ENCODE data around the gene PDP2. TPM values are rescaled to one million over a fixed set of nuclear protein-coding genes. Genes with fewer than 3 reads are reported as not detected.
"Not testable (repeated sequence)": the region's sequence is repeated elsewhere in the genome, so short reads cannot be mapped to it uniquely, and the experiment has no call there.

Gene PDP2
- total and polyA plus RNA-seq, 10 of the 15 experiments (the other 5 are each of a cell fraction or from before 2014, with no cell fraction given), result 1.9 to 31.1 (median 6.2) TPM

DNA sequence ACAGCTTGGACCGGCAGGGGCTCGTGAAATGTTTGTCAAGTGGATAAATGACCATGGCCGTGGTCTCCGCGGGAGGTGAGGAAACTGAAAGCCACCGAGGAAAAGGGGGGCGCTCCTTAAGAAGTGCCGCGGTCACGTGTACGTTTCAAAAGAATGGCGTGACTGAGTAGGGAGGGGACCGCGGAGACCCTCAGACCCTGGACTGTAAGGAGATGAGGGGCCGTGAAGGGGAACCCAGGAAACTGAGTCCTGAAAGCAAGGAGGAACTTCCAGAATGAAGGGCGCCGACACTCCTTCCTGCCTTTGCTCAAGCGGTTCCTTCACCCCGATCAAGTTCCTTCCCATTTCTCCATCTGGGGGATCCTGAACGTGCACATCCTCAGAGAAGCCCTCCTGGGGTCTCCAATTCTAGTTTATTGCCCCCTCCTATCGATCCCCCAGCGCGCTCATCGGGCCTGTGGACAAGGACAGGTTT is 54.6 kb downstream of the PDP2 start:
- peak overlapping the region; percentile 87; the same call in 1 of the 2 replicates for H2AFZ ChIP-seq (ENCODE audit: control insufficient read depth, low read depth, low read length)
- peak; percentile 48 for ATAC-seq
- ChIA-PET CTCF (interaction anchor here (0.8 to 1.3 kb wide), 2 partner anchors 62 to 67 kb away, joined by 3 to 4 read pairs; no protein-coding TSS in a partner anchor), POLR2A (interaction anchor here (0.5 kb wide), 1 partner anchor 204 kb away, joined by 5 read pairs; no protein-coding TSS in a partner anchor), RAD21 (ENCODE audit: unreplicated experiment) (interaction anchor here (0.6 kb wide), 1 partner anchor 23 kb away, joined by 3 read pairs; no protein-coding TSS in a partner anchor)
- H4K20me1 ChIP-seq (ENCODE audit: control insufficient read depth, insufficient read depth); H3K27me3 ChIP-seq (replicated peaks in 1 of 2; ENCODE audit: control insufficient read depth in 2 of 2, insufficient read depth in 2 of 2, low read length in 1 of 2); DNase-seq (ENCODE audit: low read depth, low spot score); SMC1A ChIA-PET (ENCODE audit: uncharacterized antibody, unreplicated experiment); H3K36me3 ChIP-seq (ENCODE audit: control insufficient read depth in 2 of 2, insufficient read depth in 2 of 2, low read length in 1 of 2); intact Hi-C loops (cut with micrococcal nuclease; ENCODE audit: unreplicated experiment); H3K9me3 ChIP-seq (replicated peaks; ENCODE audit: control insufficient read depth, insufficient read depth, low read length); H3K4me1 ChIP-seq (ENCODE audit: control insufficient read depth, insufficient read depth, low read length): not testable (repeated sequence)
- WGBS (ENCODE audit: insufficient coverage, insufficient replicate concordance, low lambda C conversion rate, missing lambda C conversion rate), result 3% methylated on average over 23 of the region's 24 CpGs
- TSS peak; percentile 79 for BruUV-seq (replicated peaks)
- peak overlapping the region; percentile 94 for H3K9ac ChIP-seq (ENCODE audit: control insufficient read depth, insufficient read depth, low read length)
- H3K27ac ChIP-seq (ENCODE audit: control insufficient read depth, insufficient read depth), result peak overlapping the region; percentile 94
- FAIRE-seq, result peak; percentile 59
- H3K4me2 ChIP-seq (ENCODE audit: control insufficient read depth, insufficient read depth), result peak overlapping the region; percentile 73
- in situ Hi-C loops (cut with MboI), result loop anchor here (10.0 kb wide), 1 partner anchor 60 kb away; no protein-coding TSS in a partner anchor
- peak overlapping the region; percentile 78 for H3K4me3 ChIP-seq
- peaks cover 33% of the 10 kb centered on the region for H3K79me2 ChIP-seq (ENCODE audit: control insufficient read depth, insufficient read depth, low read length)
- TF ChIP-seq RAD51 (IDR thresholded peaks at IDR 0.05) (peak; percentile 68; the same call in 1 of the 2 replicates), BHLHE40 (IDR thresholded peaks at IDR 0.05; ENCODE audit: borderline replicate concordance in 1 of 2, low read depth in 2 of 2, low read length in 1 of 2) (peak in 1 of 2 experiments; percentile 60; a peak in 2 of 4 replicates)

GRCh38 chr16:66935314-66936011 is 55.1 kb downstream of the PDP2 start, which contains the start of gene CES2:
Gene CES2 (plus strand): TSS chr16:66935516. CDS start chr16:66935636, 120 bp downstream.
- 53% methylated on average over 44 of the region's 44 CpGs for WGBS (ENCODE audit: insufficient coverage, insufficient replicate concordance, low lambda C conversion rate, missing lambda C conversion rate)
- SMC1A ChIA-PET (ENCODE audit: uncharacterized antibody, unreplicated experiment), result no interaction called here
- in situ Hi-C loops (cut with MboI) (loop anchor here (10.0 kb wide), 1 partner anchor 59 kb away; no protein-coding TSS in a partner anchor), intact Hi-C loops (cut with micrococcal nuclease; ENCODE audit: unreplicated experiment) (no loop called here)
- H3K36me3 ChIP-seq (ENCODE audit: control insufficient read depth in 2 of 2, insufficient read depth in 2 of 2, low read length in 1 of 2), result peaks cover 0 to 3% of the 10 kb centered on the region in 2 experiments; a peak in 1 of 4 replicates
- TF ChIP-seq PAX5 (IDR thresholded peaks at IDR 0.05; ENCODE audit: borderline replicate concordance, low read depth, low read length) (peak; percentile 19; the same call in 1 of the 2 replicates), HDAC2 (IDR thresholded peaks at IDR 0.05) (no peak)
- BruUV-seq (replicated peaks), result no TSS peak
- peak within 1 kb of the TSS; percentile 73 for H3K4me2 ChIP-seq (ENCODE audit: control insufficient read depth, insufficient read depth)
- peaks cover 33% of the 10 kb centered on the region for H3K79me2 ChIP-seq (ENCODE audit: control insufficient read depth, insufficient read depth, low read length)
- H3K4me3 ChIP-seq, result peak within 1 kb of the TSS; percentile 78
- H4K20me1 ChIP-seq (ENCODE audit: control insufficient read depth, insufficient read depth), result no peaks in the 10 kb centered on the region
- ATAC-seq, result no peak
- no peak for DNase-seq (ENCODE audit: low read depth, low spot score)
- H2AFZ ChIP-seq (ENCODE audit: control insufficient read depth, low read depth, low read length), result peak within 1 kb of the TSS; percentile 87
- no peaks in the 10 kb centered on the region for H3K27me3 ChIP-seq (replicated peaks in 1 of 2; ENCODE audit: control insufficient read depth in 2 of 2, insufficient read depth in 2 of 2, low read length in 1 of 2)
- H3K9me3 ChIP-seq (replicated peaks; ENCODE audit: control insufficient read depth, insufficient read depth, low read length), result no peaks in the 10 kb centered on the region
- FAIRE-seq, result no peak
- POLR2A ChIA-PET, result interaction anchor here (0.5 to 1.0 kb wide), 2 partner anchors 9 to 203 kb away, joined by 3 to 5 read pairs; no protein-coding TSS in a partner anchor
- H3K9ac ChIP-seq (ENCODE audit: control insufficient read depth, insufficient read depth, low read length), result peak within 1 kb of the TSS; percentile 94
- H3K27ac ChIP-seq (ENCODE audit: control insufficient read depth, insufficient read depth), result peak within 1 kb of the TSS; percentile 94
- RAD21 ChIA-PET (ENCODE audit: unreplicated experiment), result no interaction called here
- H3K4me1 ChIP-seq (ENCODE audit: control insufficient read depth, insufficient read depth, low read length), result peaks cover 7% of the 10 kb centered on the region
- CTCF ChIA-PET, result no interaction called here

Measured in GM12878 (cell line).